Esophagus muscularis mucosa (tissue), 4 donors: ENCODE measurements around the gene PTCRA. TPM values are rescaled to one million over a fixed set of nuclear protein-coding genes. Genes with fewer than 3 reads are reported as not detected.

Experiments used
- DNase-seq: peaks from one replicate; pipeline ENCODE4 v3.0.0-alpha.2; 2017; ENCODE audit errors: extremely low spot score
- H3K27ac ChIP-seq, 4 donors: fragments of 200-600 bp; sonication (generic); replicated peaks in 1 of 4; 1 replicate in 3 of 4; 2 replicates in 1 of 4; pipeline ENCODE4 v1.5.1; 2016 to 2019; ENCODE audit warnings: mild to moderate bottlenecking in 1 of 4
- H3K27me3 ChIP-seq, 4 donors: fragments of 200-600 bp; sonication (generic); one replicate each; pipeline versions ENCODE4 v1.5.1 to v1.6.0; 2016 to 2019
- H3K36me3 ChIP-seq, 4 donors: fragments of 200-600 bp; sonication (generic); one replicate each; pipeline ENCODE4 v1.5.1; 2016 to 2019
- H3K4me1 ChIP-seq, 4 donors: fragments of 200-600 bp; sonication (generic); one replicate each; pipeline ENCODE4 v1.5.1; 2016 to 2019
- H3K4me3 ChIP-seq, 4 donors: fragments of 200-600 bp; sonication (generic); 1 replicate in 2 of 4; 2 replicates in 2 of 4; pipeline ENCODE4 v1.5.1; 2016 to 2019; ENCODE audit warnings: mild to moderate bottlenecking in 4 of 4, moderate library complexity in 1 of 4
- H3K9me3 ChIP-seq, 4 donors: fragments of 200-600 bp; sonication (generic); 1 replicate in 3 of 4; 2 replicates in 1 of 4; pipeline ENCODE4 v1.5.1; 2016 to 2019
- CTCF ChIP-seq, 3 experiments: fragments of 200-600 bp in 2 of 3; fragments of 450-650 bp in 1 of 3; sonication (generic) in 2 of 3; IDR thresholded peaks; one replicate each; pipeline ENCODE4 v1.5.1; 2017 to 2019; ENCODE audit warnings: antibody characterized with exemption in 3 of 3, mild to moderate bottlenecking in 2 of 3, moderate library complexity in 1 of 3
- EP300 ChIP-seq: sonication (generic); formaldehyde crosslinking; IDR thresholded peaks from one replicate; pipeline ENCODE4 v1.6.1; 2017; ENCODE audit warnings: antibody characterized with exemption
- POLR2A ChIP-seq: fragments of 450-650 bp; IDR thresholded peaks from one replicate; pipeline ENCODE4 v1.6.1; 2017; ENCODE audit warnings: antibody characterized with exemption, moderate library complexity, mild to moderate bottlenecking, low read depth
- POLR2AphosphoS5 ChIP-seq, 2 donors: sonication (generic); formaldehyde crosslinking; IDR thresholded peaks; one replicate each; pipeline ENCODE4 v1.6.1; 2017; ENCODE audit warnings: antibody characterized with exemption in 2 of 2
- WGBS: methylation state at CpG from one replicate; pipeline ENCODE4 v1.1.5; 2018; 5-methylcytosine and 5-hydroxymethylcytosine counted together
- intact Hi-C: fragments of 100-400 bp; cut with DNase I; formaldehyde crosslinking; loops from one replicate; pipeline ENCODE4 v1.15.1; 2023
- total RNA-seq, 4 donors: library from RNA; depleted of rRNA; stranded (reverse); fragments of >200 nt; gene quantifications; one replicate each; pipeline versions ENCODE4 v1.1.0 to v1.2.1, GENCODE V29; 2016

PTCRA gene
- total RNA-seq, 4 donors from 2014 or later: 0.50 TPM; not detected in 3

- Histone ChIP-seq H3K27ac (no peak overlapping the region), H3K4me3 (no peak overlapping the region), H3K36me3 (no peaks in the 10 kb centered on the region), H3K27me3 (no peaks in the 10 kb centered on the region), H3K9me3 (no peaks in the 10 kb centered on the region), H3K4me1 (peaks cover 6 to 12% (median 8%) of the 10 kb centered on the region in 4 donors)
- TF ChIP-seq POLR2AphosphoS5 (IDR thresholded peaks at IDR 0.05): no peak
- TF ChIP-seq POLR2A: no peak
- TF ChIP-seq EP300: no peak
- no peak for TF ChIP-seq CTCF (IDR thresholded peaks at IDR 0.05)
- no peak for DNase-seq
- 98% methylated on average over 10 of the region's 10 CpGs for WGBS
- intact Hi-C loops: loop anchor here (10.0 kb wide), 1 partner anchor 110 kb away; the partner anchor contains the start of genes KLHDC3 and MEA1
Observed at GRCh38 chr6:42904467-42904866, 11.4 kb upstream of the PTCRA start.

GRCh38 chr6:42907336-42907735 lies 8.5 kb upstream of the PTCRA start:
- intact Hi-C loops: loop anchor here (10.0 kb wide), 1 partner anchor 107 kb away; the partner anchor contains the start of genes KLHDC3 and MEA1
- H3K27ac ChIP-seq: no peak overlapping the region
- TF ChIP-seq EP300: no peak
- no peak for TF ChIP-seq POLR2AphosphoS5 (IDR thresholded peaks at IDR 0.05)
- TF ChIP-seq CTCF (IDR thresholded peaks at IDR 0.05): no peak
- TF ChIP-seq POLR2A: no peak

DNA sequence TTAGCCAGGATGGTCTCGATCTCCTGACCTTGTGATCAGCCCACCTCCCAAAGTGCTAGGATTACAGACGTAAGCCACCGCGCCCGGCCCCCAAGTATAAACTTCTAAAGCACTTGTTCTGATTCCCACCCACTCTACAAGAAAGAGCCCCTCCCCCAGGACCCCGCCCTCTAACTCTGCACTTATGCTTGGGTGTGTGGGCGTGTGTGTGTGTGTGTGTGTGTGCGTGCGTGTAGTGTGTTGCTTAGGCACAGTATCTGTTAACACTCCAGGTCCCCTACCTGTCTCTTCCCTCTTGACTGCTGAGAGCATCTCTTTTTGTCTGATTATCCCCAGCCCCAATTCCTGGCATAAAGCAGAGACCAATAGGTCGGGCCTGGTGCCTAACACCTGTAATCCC lies 6.0 kb upstream of the PTCRA start:
- WGBS: 91% methylated on average over 10 of the region's 10 CpGs
- Histone ChIP-seq H3K9me3 (no peaks in the 10 kb centered on the region), H3K27ac (no peak overlapping the region), H3K27me3 (peaks cover 0 to 37% (median 2%) of the 10 kb centered on the region in 4 donors), H3K36me3 (no peaks in the 10 kb centered on the region), H3K4me3 (no peak overlapping the region), H3K4me1 (peaks cover 6 to 11% (median 8%) of the 10 kb centered on the region in 4 donors)
- no peak for DNase-seq
- no peak for TF ChIP-seq EP300
- intact Hi-C loops: loop anchor here (10.0 kb wide), 1 partner anchor 105 kb away; the partner anchor contains the start of genes KLHDC3 and MEA1

More at GRCh38 chr6:42907336-42907735, 8.5 kb upstream of the PTCRA start:
- no peak overlapping the region for H3K4me3 ChIP-seq
- H3K27me3 ChIP-seq: peaks cover 0 to 14% (median 2%) of the 10 kb centered on the region in 4 donors
- H3K4me1 ChIP-seq: peaks cover 8 to 11% (median 9%) of the 10 kb centered on the region in 4 donors
- WGBS: 66% methylated on average over 5 of the region's 5 CpGs
- no peaks in the 10 kb centered on the region for H3K9me3 ChIP-seq
- no peaks in the 10 kb centered on the region for H3K36me3 ChIP-seq
- DNase-seq: no peak

DNA sequence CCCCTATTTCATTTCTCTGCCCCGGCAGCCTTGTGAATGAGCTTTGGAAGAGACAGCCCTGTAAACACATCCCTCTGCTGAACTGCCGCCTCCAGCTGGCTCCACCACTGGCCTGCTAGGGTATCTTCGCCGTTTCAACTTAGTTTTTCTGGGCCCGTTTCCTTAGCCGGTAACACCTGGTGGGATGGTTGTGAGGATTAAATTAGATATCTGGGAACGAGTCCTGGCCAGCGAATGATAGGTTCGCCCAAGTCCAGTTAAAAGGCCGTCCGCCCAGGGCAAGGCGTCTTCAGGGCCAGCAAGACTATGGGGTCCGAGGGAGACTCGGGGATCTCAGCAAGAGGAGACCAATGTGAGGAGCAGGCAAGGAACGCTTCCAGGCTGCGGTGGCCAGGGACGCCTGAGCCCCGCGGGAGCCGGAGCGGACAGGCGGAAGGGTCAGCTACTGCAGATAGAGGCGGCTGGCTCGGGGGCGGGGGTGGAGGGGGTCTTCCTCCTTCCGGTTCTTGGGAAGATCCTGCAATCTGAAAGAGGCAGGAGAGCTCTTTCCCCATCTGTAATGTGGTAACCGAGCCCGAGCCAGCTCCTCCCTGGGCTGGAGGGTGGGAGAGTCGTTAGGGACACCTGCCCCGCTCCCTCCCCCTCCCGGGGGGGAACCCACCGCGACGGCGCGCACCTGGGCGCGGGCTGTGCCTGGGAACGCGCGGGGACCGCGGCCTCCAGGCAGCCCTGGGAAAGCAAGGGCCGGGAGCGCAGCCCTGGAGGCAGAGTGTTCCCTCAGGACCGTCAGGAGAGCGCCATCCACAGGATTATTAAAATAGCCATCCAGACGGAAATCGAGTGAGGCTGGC lies 4.5 kb upstream of the PTCRA start:
- Histone ChIP-seq H3K27ac (no peak overlapping the region), H3K4me1 (peaks cover 6 to 11% (median 8%) of the 10 kb centered on the region in 4 donors), H3K36me3 (no peaks in the 10 kb centered on the region), H3K4me3 (peak overlapping the region; percentile 32 to 50 (median 39)), H3K9me3 (no peaks in the 10 kb centered on the region), H3K27me3 (peaks cover 0 to 48% (median 2%) of the 10 kb centered on the region in 4 donors)
- TF ChIP-seq EP300: no peak
- no peak for TF ChIP-seq CTCF (IDR thresholded peaks at IDR 0.05)
- TF ChIP-seq POLR2AphosphoS5 (IDR thresholded peaks at IDR 0.05): no peak
- TF ChIP-seq POLR2A: no peak
- 16% methylated on average over 30 of the region's 49 CpGs for WGBS
- intact Hi-C loops: no loop called here
- DNase-seq: no peak

DNA sequence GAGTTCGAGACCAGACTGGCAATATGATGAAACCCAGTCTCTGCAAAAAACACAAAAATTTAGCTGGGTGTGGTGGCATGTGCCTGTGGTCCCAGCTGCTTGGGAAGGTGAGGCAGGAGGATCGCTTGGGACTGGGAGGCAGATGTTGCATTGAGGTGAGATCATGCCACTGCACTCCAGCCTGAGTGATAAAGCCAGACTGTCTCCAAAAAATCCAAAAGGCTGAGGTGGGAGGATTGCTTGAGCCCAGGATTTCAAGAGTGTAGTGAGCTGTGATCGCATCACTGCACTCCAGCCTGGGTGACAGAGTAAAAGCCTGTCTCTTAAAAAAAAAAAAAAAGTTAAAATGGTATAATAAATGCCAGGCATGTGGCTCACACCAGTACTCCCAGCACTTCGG lies 1.3 kb upstream of the PTCRA start:
- WGBS: 86% methylated on average over 4 of the region's 4 CpGs
- intact Hi-C loops: no loop called here
- Histone ChIP-seq H3K4me1 (peaks cover 6 to 11% (median 8%) of the 10 kb centered on the region in 4 donors), H3K36me3 (no peaks in the 10 kb centered on the region), H3K27ac (no peak overlapping the region), H3K4me3 (no peak overlapping the region), H3K27me3 (peaks cover 0 to 48% (median 2%) of the 10 kb centered on the region in 4 donors), H3K9me3 (no peaks in the 10 kb centered on the region)
- no peak for TF ChIP-seq POLR2AphosphoS5 (IDR thresholded peaks at IDR 0.05)
- no peak for DNase-seq
